ENCODE results near the gene ARID5A.
"Not testable (repeated sequence)": the region's sequence is repeated elsewhere in the genome, so short reads cannot be mapped to it uniquely, and the experiment has no call there.

ARID5A gene

GRCh38 chr2:96536445-96537065 is at the start of gene ARID5A:
Gene ARID5A (plus strand): TSS chr2:96536752. CDS start chr2:96536827, 75 bp downstream.
- peak; percentile 69 for DNase-seq

DNA sequence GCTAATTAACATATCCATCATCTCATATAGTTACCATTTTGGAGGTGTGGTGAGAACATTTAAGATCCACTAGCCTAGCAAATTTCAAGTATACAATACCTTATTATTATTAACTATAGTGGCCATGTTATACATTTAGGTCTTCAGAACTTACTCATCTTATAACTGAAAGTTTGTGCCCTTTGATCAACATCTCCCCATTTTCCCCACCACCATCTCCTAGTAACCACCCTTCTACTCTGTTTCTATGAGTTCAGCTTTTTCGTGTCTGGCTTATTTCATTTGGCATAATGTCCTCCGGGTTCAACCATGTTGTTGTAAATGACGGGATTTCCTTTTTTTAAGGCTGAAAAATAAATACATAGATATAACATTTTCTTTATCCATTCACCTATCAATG is 47.3 kb upstream of the ARID5A start:
- DNase-seq, result no peak

DNA sequence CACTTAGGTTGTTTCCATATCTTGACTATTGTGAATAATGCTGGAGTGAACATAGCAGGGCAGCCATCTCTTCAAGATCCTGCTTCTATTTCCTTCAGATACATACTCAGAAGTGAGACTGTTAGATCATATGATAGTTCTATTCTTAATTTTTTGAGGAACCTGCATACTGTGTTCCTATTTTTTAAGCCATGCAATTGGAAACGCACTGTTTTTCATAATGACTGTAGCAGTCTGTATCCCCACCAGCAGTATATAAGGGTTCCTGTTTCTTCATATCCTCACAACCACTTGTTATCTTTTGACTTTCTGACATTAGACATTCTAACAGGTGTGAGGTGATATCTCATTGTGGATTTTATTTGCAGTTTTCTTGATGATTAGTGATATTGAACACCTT is 46.9 kb upstream of the ARID5A start:
- DNase-seq, result no peak

DNA sequence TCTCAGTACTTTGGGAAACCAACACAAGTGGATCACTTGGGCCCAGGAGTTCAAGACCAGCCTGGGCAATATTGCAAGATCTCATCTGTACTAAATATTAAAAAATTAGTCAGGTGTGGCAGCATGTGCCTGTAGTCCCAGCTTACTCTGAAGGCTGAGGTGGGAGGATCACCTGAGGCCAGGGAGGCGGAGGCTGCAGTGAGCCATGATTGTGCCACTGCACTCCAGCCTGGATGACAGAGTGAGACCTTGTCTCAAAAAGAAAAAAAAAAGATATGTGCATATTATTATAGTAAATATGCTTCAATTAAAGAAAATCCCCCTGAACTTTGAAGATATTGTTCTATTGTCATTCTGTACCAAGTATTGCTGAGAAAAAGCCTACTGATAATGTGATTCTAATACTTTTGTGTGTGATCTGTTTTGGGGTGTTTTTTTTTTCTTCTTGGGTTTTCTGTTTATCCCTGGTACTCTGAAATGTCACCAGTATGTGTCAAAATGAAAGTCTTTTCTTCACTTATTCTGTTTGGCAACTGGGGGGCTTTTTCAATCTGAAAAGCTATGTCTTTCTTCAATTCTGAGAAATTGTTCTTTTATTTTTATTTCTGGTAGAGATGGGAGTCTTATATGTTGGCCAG is 44.6 kb upstream of the ARID5A start:
- DNase-seq, result no peak

- DNase-seq, result no peak
These were observed 43.5 kb upstream of the ARID5A start for GRCh38 chr2:96493072-96493471.

- DNase-seq, result no peak
These were observed 42.4 kb upstream of the ARID5A start for GRCh38 chr2:96494188-96494587.

GRCh38 chr2:96495982-96496629 is 40.4 kb upstream of the ARID5A start:
- DNase-seq, result no peak

DNA sequence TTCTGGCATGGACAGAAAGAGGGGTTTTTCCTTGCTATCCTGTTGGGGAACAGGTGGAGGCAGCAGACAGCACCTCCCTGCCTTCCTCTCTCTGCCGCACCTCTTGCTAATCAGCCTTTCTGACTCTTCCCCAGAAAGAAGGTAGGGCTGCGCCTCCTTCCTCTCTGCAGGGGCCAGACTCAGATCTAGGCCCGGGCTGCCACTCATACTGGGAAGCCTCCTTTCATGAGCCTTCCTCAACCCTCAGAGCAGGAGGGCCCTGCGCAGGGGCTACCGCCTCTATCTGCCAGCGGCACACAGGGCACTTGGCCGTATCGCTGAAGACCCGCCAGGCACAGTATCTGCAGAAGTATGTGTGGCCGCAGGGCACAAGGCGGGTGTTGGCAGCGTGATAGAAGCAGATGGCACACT is 38.5 kb upstream of the ARID5A start:
- no peak for DNase-seq

DNA sequence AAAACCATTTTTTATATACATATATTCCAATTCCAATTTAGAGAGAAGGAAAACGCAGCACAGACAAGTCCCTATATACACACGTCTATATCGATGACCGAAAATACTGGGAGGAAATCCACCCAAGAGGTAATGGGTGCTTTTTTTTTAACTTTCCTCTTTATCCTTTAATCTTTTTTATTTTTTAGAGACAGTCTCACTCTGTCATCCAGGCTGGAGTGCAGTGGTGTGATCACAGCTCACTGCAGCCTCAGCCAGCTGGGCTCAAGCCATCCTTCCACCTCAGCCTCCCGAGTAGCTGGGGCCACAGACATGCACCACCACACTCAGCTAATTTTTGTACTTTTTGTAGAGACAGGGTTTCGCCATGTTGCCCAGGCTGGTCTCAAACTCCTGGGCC is 37.9 kb upstream of the ARID5A start:
- not testable (repeated sequence) for DNase-seq

GRCh38 chr2:96499061-96499960 is 37.2 kb upstream of the ARID5A start:
- DNase-seq, result no peak

DNA sequence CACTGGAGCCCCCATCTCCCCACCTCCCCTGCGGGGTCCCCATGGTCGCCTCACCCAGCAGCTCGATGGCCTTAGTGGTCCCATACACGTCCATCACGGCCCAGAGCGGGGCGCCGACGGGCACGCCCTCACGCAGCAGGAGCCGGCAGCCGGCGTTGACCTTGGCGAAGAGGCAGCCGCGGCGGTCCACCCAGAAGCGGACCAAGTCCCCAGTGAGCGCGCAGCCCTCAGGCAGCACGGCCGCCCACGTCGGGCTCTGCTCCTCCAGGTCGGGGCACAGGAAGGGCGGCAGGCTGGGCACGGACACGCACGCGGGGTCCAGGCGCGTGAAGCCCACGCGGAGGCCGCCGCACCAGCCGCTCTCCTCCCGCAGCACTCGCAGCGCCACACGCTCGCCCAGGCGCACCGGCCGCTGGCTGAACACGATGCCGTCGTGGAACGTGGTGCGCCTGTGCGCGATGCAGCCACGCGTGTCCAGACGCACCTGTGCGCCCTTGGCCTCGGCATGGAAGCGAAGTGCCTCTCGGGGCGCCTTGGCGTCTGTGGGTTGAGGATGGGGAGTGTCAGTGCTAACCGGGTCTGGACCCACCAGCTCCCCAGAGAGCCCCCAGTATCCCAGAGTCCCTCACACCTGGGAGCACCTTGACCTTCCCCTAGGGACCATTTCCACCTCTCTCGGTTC is 36.0 kb upstream of the ARID5A start:
- DNase-seq, result no peak

- DNase-seq, result no peak
These were observed 35.1 kb upstream of the ARID5A start for GRCh38 chr2:96501471-96501874.

GRCh38 chr2:96501886-96502810 is 34.4 kb upstream of the ARID5A start:
- no peak for DNase-seq

DNA sequence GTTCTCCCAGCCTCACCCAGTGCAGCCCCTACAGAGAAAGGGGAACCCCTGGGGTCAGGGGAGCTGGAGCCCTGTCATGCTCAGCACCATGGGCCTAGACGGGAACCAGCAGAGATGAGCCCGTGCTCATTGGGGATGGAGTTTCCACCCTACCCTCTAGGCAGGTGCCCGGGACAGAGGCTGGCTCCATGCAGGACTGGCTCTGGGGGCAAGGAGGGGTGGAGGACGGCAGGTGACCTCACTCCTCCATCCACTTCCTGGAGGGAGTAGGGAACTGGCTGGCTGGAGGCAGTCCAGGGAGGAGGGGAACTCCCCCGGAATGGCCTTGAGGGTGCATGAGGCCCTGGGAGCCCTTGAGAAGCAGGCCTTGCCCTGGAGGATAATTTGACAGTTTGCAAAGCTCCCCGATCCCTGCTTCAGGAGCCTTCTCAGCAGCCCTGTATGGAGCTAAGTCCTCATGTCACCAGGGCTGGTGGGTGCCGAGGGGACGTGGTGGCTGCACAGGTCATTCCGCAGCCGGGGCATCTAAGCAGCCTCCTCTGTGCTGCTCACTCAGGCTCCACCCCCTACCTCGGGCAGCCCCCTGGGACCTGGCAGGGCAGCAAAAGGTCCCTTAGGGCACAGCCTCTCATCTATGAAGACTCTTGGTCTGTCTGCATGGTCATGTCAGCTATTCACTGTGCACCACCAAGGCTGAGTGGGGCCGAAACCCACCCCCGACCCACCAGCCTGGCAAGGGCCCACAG is 33.5 kb upstream of the ARID5A start:
- no peak for DNase-seq

- DNase-seq, result no peak
These were observed 32.8 kb upstream of the ARID5A start for GRCh38 chr2:96503637-96504243.

DNA sequence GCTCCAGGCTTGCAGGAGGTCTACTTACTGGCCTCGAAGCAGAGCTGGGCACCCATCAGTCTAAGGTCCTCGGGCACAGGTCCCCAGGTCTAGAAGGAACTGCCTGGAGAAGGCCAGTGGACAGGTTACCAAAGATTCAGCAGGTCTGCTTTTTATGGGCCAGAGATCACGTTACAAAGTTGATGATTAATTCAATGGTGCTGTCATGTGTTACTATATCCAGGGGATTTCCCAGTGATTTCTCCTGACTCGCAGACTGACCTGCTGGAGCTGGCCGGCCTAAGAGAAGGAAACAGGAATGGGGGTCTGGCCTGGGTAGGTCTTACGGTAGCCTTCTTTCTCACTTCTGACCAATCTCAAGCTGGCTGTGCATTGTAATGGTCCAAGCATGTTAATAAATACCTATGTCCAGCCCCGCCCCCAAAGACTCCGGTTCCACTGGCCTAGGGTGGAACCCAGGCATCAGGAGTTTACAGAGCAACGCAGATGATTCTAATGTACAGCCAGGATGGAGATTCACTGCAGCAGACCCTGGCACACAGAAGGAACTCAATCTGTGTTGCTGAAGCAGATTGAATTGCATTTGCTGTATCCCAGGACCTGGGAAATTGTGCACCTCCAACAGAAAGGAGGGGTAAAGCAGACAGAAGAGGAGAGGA is 31.2 kb upstream of the ARID5A start, which contains the start of gene NEURL3:
Gene NEURL3 (minus strand): TSS at position 127 of the 659 bp plus-strand sequence. CDS start 71 bp downstream, at position 56.
- no peak for DNase-seq

DNA sequence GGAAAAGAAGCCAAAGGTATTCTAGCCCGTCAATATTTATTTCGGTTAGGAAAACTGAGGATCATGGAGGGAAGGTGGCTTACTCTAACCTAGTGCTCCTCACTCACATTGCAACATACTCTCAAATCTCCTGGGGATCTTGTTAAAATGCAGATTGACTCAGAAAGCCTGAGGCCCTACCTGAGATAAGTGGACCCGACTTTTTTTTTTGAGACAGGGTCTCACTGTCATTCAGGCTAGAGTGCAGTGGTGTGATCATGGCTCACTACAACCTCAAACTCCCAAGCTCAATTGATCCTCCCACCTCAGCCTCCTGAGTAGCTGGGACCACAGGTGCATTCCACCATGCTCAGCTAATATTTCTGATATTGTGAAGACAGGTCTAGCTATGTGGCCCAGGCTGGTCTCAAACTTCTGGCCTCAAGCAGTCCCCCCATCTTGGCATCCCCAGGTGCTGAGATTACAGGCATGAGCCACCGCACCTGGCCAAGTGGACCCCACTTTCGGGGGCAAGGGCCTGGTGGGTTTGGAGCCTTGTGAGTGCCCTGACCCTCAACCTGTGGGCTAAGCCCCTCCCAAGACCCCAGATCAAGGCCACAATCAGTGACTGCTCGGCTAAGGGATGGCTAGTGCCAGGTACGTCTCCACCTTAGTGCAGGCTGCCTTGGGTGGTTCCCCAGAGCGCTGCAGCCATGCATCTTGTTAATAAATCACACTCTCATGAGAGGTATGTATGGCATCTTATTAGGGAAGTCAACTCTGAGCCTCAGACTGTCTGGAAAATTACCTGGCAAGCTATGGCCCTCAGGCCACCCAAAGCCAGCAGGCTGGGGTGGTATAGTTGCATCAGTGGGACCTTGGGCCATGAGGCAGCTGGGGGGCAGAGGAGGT is 30.3 kb upstream of the ARID5A start:
- DNase-seq, result no peak

DNA sequence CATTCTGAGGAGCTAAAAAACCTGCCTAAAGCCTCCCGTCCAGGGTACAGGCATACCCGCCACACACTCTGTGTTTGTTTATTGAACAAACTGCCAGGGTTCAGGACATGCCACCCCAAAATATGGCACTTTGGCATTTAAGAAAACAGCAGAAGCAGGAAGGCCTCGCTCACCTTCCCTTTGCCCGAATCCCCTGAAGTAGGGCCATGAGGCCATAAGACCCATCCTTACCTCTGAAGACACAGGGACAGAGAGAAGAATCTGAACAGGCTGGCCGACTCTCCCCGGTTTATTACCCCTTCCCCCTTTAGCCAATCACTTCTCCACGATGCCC is 29.7 kb upstream of the ARID5A start:
- no peak for DNase-seq

Measured in DMS79 treated with DMSO at 0.1 percent for 48 hours (cell line).